Activated naive CD4-positive, alpha-beta T cell treated with anti-CD3 and anti-CD28 coated beads for 36 hours (primary cell): ENCODE data around the gene TMEM123. TPM values are rescaled to one million over a fixed set of nuclear protein-coding genes. Genes with fewer than 3 reads are reported as not detected.

Experiments used
- CTCF ChIA-PET: fragments of 350-600 bp; sonication (Branson Sonifier 250); formaldehyde crosslinking; loops from one replicate; lab custom pipeline; 2021; ENCODE audit warnings: antibody characterized with exemption; lab: Charles Lee
- DNase-seq: peaks from one replicate; pipeline ENCODE4 v3.0.0-alpha.2; 2020
- H3K27ac Mint-ChIP-seq: one replicate; pipeline ENCODE4 v1.8.0; 2021; ENCODE audit warnings: mild to moderate bottlenecking, mixed read lengths
- H3K27me3 Mint-ChIP-seq: one replicate; pipeline ENCODE4 v1.8.0; 2021; ENCODE audit warnings: low read depth, mixed read lengths
- H3K36me3 Mint-ChIP-seq: one replicate; pipeline ENCODE4 v1.8.0; 2021; ENCODE audit warnings: low read depth, mixed read lengths
- H3K4me1 Mint-ChIP-seq: one replicate; pipeline ENCODE4 v1.8.0; 2021; ENCODE audit warnings: low read depth, mixed read lengths
- H3K4me3 Mint-ChIP-seq: one replicate; pipeline ENCODE4 v1.8.0; 2021; ENCODE audit warnings: mild to moderate bottlenecking, moderate library complexity, mixed read lengths
- H3K9me3 Mint-ChIP-seq: one replicate; pipeline ENCODE4 v1.8.0; 2021; ENCODE audit warnings: mixed read lengths
- intact Hi-C: fragments of 100-400 bp; cut with micrococcal nuclease; formaldehyde crosslinking; loops from one replicate; pipeline ENCODE4 v1.15.1; 2023
- total RNA-seq, 2 experiments: library from RNA; stranded (reverse); gene quantifications; one replicate each; pipeline ENCODE4 v1.2.3, GENCODE V29; 2021

The TMEM123 gene
- total RNA-seq, 2 experiments from 2014 or later = 232 to 255 TPM

GRCh38 chr11:102402548-102402947 is 50.0 kb downstream of the TMEM123 start:
- no peaks in the 10 kb centered on the region for H3K9me3 Mint-ChIP-seq
- peaks cover 43% of the 10 kb centered on the region for H3K36me3 Mint-ChIP-seq
- H3K27me3 Mint-ChIP-seq = no peaks in the 10 kb centered on the region
- peaks cover 70% of the 10 kb centered on the region for H3K4me1 Mint-ChIP-seq
- intact Hi-C loops = no loop called here
- peak overlapping the region; percentile 20 for H3K27ac Mint-ChIP-seq
- no peak overlapping the region for H3K4me3 Mint-ChIP-seq
- no peak for DNase-seq
- CTCF ChIA-PET = interaction anchor here (1.6 kb wide), 1 partner anchor 11 kb away, joined by 11 read pairs; no protein-coding TSS in a partner anchor

GRCh38 chr11:102401905-102402304 is 50.7 kb downstream of the TMEM123 start:
- peaks cover 69% of the 10 kb centered on the region for H3K4me1 Mint-ChIP-seq
- H3K36me3 Mint-ChIP-seq = peaks cover 43% of the 10 kb centered on the region
- H3K9me3 Mint-ChIP-seq = no peaks in the 10 kb centered on the region
- DNase-seq = no peak
- no peak overlapping the region for H3K4me3 Mint-ChIP-seq
- intact Hi-C loops = no loop called here
- no peaks in the 10 kb centered on the region for H3K27me3 Mint-ChIP-seq
- H3K27ac Mint-ChIP-seq = peak overlapping the region; percentile 20
- CTCF ChIA-PET = interaction anchor here (1.0 to 1.6 kb wide), 3 partner anchors 11 to 265 kb away, joined by 3 to 11 read pairs (median 3); no protein-coding TSS in a partner anchor

GRCh38 chr11:102400603-102401002 is 52.0 kb downstream of the TMEM123 start:
- CTCF ChIA-PET = interaction anchor here (0.6 to 4.0 kb wide), 8 partner anchors 8 to 96 kb away, joined by 3 to 17 read pairs (median 4); no protein-coding TSS in a partner anchor
- Mint-ChIP-seq H3K27ac (no peak overlapping the region), H3K36me3 (peaks cover 44% of the 10 kb centered on the region), H3K4me3 (no peak overlapping the region), H3K4me1 (peaks cover 71% of the 10 kb centered on the region), H3K9me3 (no peaks in the 10 kb centered on the region), H3K27me3 (no peaks in the 10 kb centered on the region)
- no peak for DNase-seq
- intact Hi-C loops = no loop called here

GRCh38 chr11:102399189-102399588 is 53.4 kb downstream of the TMEM123 start:
- Mint-ChIP-seq H3K4me3 (no peak overlapping the region), H3K4me1 (peaks cover 62% of the 10 kb centered on the region), H3K27me3 (no peaks in the 10 kb centered on the region), H3K36me3 (peaks cover 46% of the 10 kb centered on the region), H3K27ac (no peak overlapping the region), H3K9me3 (no peaks in the 10 kb centered on the region)
- intact Hi-C loops = loop anchor here (2.0 kb wide), 1 partner anchor 20 kb away; no protein-coding TSS in a partner anchor
- DNase-seq = no peak
- CTCF ChIA-PET = interaction anchor here (1.1 to 4.0 kb wide), 9 partner anchors 8 to 97 kb away, joined by 3 to 17 read pairs (median 4); no protein-coding TSS in a partner anchor

- Mint-ChIP-seq H3K36me3 (peaks cover 39% of the 10 kb centered on the region), H3K9me3 (no peaks in the 10 kb centered on the region), H3K4me3 (no peak overlapping the region), H3K27ac (no peak overlapping the region), H3K27me3 (no peaks in the 10 kb centered on the region), H3K4me1 (peaks cover 55% of the 10 kb centered on the region)
- intact Hi-C loops = loop anchor here (2.0 kb wide), 1 partner anchor 19 kb away; no protein-coding TSS in a partner anchor
- DNase-seq = no peak
- CTCF ChIA-PET = interaction anchor here (0.8 to 4.0 kb wide), 6 partner anchors 9 to 98 kb away, joined by 3 to 13 read pairs (median 4); no protein-coding TSS in a partner anchor
These were observed 54.3 kb downstream of the TMEM123 start for GRCh38 chr11:102398297-102398696.

GRCh38 chr11:102396708-102397563 is 55.6 kb downstream of the TMEM123 start:
- no peak overlapping the region for H3K4me3 Mint-ChIP-seq
- H3K9me3 Mint-ChIP-seq = no peaks in the 10 kb centered on the region
- CTCF ChIA-PET = interaction anchor here (0.9 to 1.4 kb wide), 5 partner anchors 32 to 128 kb away, joined by 3 to 6 read pairs (median 3); no protein-coding TSS in a partner anchor
- H3K27me3 Mint-ChIP-seq = no peaks in the 10 kb centered on the region
- intact Hi-C loops = loop anchor here (1.0 kb wide), 10 partner anchors 20 to 631 kb away; partner anchors contain the start of gene BIRC2
- peaks cover 39% of the 10 kb centered on the region for H3K36me3 Mint-ChIP-seq
- no peak for DNase-seq
- peak overlapping the region; percentile 63 for H3K27ac Mint-ChIP-seq
- H3K4me1 Mint-ChIP-seq = peaks cover 48% of the 10 kb centered on the region

- Mint-ChIP-seq H3K9me3 (no peaks in the 10 kb centered on the region), H3K4me1 (peaks cover 38% of the 10 kb centered on the region), H3K4me3 (no peak overlapping the region), H3K36me3 (peaks cover 32% of the 10 kb centered on the region), H3K27me3 (no peaks in the 10 kb centered on the region), H3K27ac (no peak overlapping the region)
- DNase-seq = no peak
- intact Hi-C loops = loop anchor here (1.0 kb wide), 10 partner anchors 21 to 632 kb away; partner anchors contain the start of gene BIRC2
- CTCF ChIA-PET = interaction anchor here (0.8 to 8.3 kb wide), 4 partner anchors 39 to 100 kb away, joined by 3 to 58 read pairs (median 4); no protein-coding TSS in a partner anchor
These were observed 56.7 kb downstream of the TMEM123 start for GRCh38 chr11:102395720-102396393.

GRCh38 chr11:102393272-102393730 is 59.3 kb downstream of the TMEM123 start:
- intact Hi-C loops = no loop called here
- H3K9me3 Mint-ChIP-seq = peaks cover 4% of the 10 kb centered on the region
- CTCF ChIA-PET = interaction anchor here (0.6 to 8.3 kb wide), 13 partner anchors 16 to 220 kb away, joined by 3 to 58 read pairs (median 3); no protein-coding TSS in a partner anchor
- H3K4me3 Mint-ChIP-seq = no peak overlapping the region
- peaks cover 44% of the 10 kb centered on the region for H3K4me1 Mint-ChIP-seq
- H3K36me3 Mint-ChIP-seq = peaks cover 36% of the 10 kb centered on the region
- peak overlapping the region; percentile 62 for H3K27ac Mint-ChIP-seq
- no peak for DNase-seq
- no peaks in the 10 kb centered on the region for H3K27me3 Mint-ChIP-seq

GRCh38 chr11:102391549-102392237 is 60.9 kb downstream of the TMEM123 start:
- H3K27ac Mint-ChIP-seq = no peak overlapping the region
- no peaks in the 10 kb centered on the region for H3K27me3 Mint-ChIP-seq
- peaks cover 40% of the 10 kb centered on the region for H3K4me1 Mint-ChIP-seq
- intact Hi-C loops = loop anchor here (2.0 kb wide), 1 partner anchor 275 kb away; no protein-coding TSS in a partner anchor
- H3K9me3 Mint-ChIP-seq = peaks cover 4% of the 10 kb centered on the region
- no peak overlapping the region for H3K4me3 Mint-ChIP-seq
- CTCF ChIA-PET = interaction anchor here (0.6 to 8.3 kb wide), 27 partner anchors 8 to 275 kb away, joined by 3 to 58 read pairs (median 10); no protein-coding TSS in a partner anchor
- no peak for DNase-seq
- peaks cover 47% of the 10 kb centered on the region for H3K36me3 Mint-ChIP-seq

- peaks cover 47% of the 10 kb centered on the region for H3K36me3 Mint-ChIP-seq
- no peaks in the 10 kb centered on the region for H3K27me3 Mint-ChIP-seq
- peak; percentile 72 for DNase-seq
- H3K9me3 Mint-ChIP-seq = peaks cover 4% of the 10 kb centered on the region
- H3K4me3 Mint-ChIP-seq = no peak overlapping the region
- peak overlapping the region; percentile 29 for H3K27ac Mint-ChIP-seq
- H3K4me1 Mint-ChIP-seq = peaks cover 40% of the 10 kb centered on the region
- CTCF ChIA-PET = interaction anchor here (0.7 to 8.3 kb wide), 49 partner anchors 9 to 275 kb away, joined by 3 to 58 read pairs (median 6); partner anchors contain the start of gene TMEM123
- intact Hi-C loops = loop anchor here (1.0 to 2.0 kb wide), 5 partner anchors 39 to 276 kb away; no protein-coding TSS in a partner anchor
These were observed 61.7 kb downstream of the TMEM123 start for GRCh38 chr11:102390667-102391465.
